Measurements from ENCODE around the gene PPIA.

The PPIA gene

DNA sequence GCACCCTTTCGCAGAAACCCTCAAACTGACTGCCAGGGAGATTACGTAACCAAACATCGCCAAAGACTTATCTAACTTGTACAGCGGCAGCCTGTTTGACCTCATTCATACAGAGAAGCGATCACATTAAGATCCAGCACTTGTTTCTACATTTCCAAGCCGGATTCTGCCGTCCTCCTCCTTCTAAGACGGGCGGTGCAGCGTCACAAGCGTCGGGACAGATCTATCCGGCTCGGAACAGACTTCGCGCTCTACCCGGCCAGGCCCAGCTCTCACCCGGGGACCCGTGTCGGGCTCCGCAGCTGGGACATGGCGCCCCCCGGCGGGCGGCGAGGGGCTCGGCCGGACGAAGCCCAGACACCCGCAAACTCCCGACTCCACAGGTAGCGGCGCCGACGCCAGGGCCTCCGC, 51.0 kb downstream of the PPIA start:
- peaks cover 11% of the 10 kb centered on the region for H3K4me1 Mint-ChIP-seq
- ATAC-seq (ENCODE audit: low read depth) (peak; percentile 71), DNase-seq (ENCODE audit: low spot score in 2 of 2) (peak; percentile 93)
- H3K27ac Mint-ChIP-seq, result peak overlapping the region; percentile 99
- peak overlapping the region; percentile 86 for H3K4me3 Mint-ChIP-seq
- H3K36me3 Mint-ChIP-seq, result peaks cover under 1% of the 10 kb centered on the region
- no peaks in the 10 kb centered on the region for H3K9me3 Mint-ChIP-seq
- H3K27me3 Mint-ChIP-seq, result no peaks in the 10 kb centered on the region

- Mint-ChIP-seq H3K4me1 (peaks cover 9% of the 10 kb centered on the region), H3K9me3 (no peaks in the 10 kb centered on the region), H3K4me3 (peak within 1 kb of the TSS; percentile 86), H3K36me3 (no peaks in the 10 kb centered on the region), H3K27ac (peak within 1 kb of the TSS; percentile 99), H3K27me3 (no peaks in the 10 kb centered on the region)
- ATAC-seq (ENCODE audit: low read depth), result peak; percentile 80
- DNase-seq (ENCODE audit: low spot score in 2 of 2), result peak; percentile 96 to 99
Observed at GRCh38 chr7:44847920-44848634, 51.6 kb downstream of the PPIA start, which contains the start of gene H2AZ2. TSS of gene H2AZ2 (minus strand) at chr7:44848087. CDS start at chr7:44847971, 116 bp downstream.

- Mint-ChIP-seq H3K9me3 (no peaks in the 10 kb centered on the region), H3K4me3 (peak overlapping the region; percentile 24), H3K27ac (no peak overlapping the region), H3K36me3 (no peaks in the 10 kb centered on the region), H3K27me3 (no peaks in the 10 kb centered on the region), H3K4me1 (peaks cover 9% of the 10 kb centered on the region)
- no peak for ATAC-seq (ENCODE audit: low read depth)
- no peak for DNase-seq (ENCODE audit: low spot score in 2 of 2)
Observed at GRCh38 chr7:44849259-44849884, 52.9 kb downstream of the PPIA start.

DNA sequence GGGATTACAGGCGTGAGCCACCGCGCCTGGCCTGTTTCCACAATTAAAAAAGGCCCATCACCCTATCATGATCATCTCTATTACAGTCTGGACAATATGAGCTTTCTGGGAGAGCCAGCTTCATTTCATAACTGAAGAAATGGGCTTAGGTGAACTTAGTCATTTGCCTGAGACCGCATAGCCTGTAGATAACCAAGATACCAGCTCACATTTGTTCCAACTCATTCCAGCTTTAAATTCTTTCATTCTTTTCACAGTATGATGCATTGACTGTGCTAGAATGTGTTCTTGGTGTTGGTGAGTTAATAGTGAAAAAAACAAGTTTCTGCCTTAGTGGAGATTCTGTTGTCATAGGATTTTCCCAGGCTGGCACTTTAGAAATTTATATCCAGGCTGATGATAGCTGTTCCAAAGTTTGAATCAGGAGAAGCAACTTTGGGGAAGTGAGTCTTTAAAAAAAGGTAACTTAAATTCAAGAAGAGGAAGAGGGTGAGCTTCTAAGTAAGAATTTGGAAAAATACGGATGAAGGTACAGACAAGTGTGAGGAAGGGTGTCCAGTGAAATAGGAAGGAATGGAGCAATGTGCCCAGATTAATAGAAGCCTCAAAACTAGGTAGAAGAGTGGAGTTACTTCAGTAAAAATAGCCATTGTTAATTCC, 53.5 kb downstream of the PPIA start:
- Mint-ChIP-seq H3K4me3 (peak overlapping the region; percentile 24), H3K36me3 (no peaks in the 10 kb centered on the region), H3K27ac (no peak overlapping the region), H3K4me1 (peaks cover 9% of the 10 kb centered on the region), H3K27me3 (no peaks in the 10 kb centered on the region), H3K9me3 (no peaks in the 10 kb centered on the region)
- ATAC-seq (ENCODE audit: low read depth), result no peak
- no peak for DNase-seq (ENCODE audit: low spot score in 2 of 2)

DNA sequence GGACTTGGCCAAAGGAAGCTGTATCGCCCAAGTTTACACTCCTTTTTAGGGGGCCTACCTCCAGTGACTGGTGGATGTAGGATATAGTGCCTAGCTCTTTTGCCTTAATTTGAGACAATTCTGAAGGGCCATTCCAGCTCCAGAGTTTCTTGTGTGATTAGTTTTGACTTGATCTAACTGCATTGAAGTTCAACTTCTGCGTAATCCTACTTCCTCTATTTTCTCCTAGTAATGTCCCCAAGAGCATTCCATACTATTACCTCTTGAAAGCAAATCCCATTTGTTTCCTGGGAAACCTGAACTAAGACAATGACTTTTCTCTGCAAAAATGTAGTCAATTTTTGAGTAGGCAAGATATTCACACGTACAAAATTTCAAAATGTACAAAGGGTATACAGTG, 56.1 kb downstream of the PPIA start:
- H3K4me1 Mint-ChIP-seq, result no peaks in the 10 kb centered on the region
- H3K9me3 Mint-ChIP-seq, result no peaks in the 10 kb centered on the region
- no peaks in the 10 kb centered on the region for H3K36me3 Mint-ChIP-seq
- no peaks in the 10 kb centered on the region for H3K27me3 Mint-ChIP-seq
- no peak for ATAC-seq (ENCODE audit: low read depth)
- no peak overlapping the region for H3K27ac Mint-ChIP-seq
- DNase-seq (ENCODE audit: low spot score in 2 of 2), result no peak
- H3K4me3 Mint-ChIP-seq, result no peak overlapping the region

Measured in memory B cell (primary cell).